CD4-positive, CD25-positive, alpha-beta regulatory T cell (primary cell): ENCODE measurements around the gene FGD3. TPM values are rescaled to one million over a fixed set of nuclear protein-coding genes. Genes with fewer than 3 reads are reported as not detected.
A peak's percentile ranks its signal among the peaks of the same experiment; 100 is the strongest.

Source experiments
- ATAC-seq, 2 donors: fragments of 150-1000 bp; cut with Tn5 transposase; one replicate each; pipeline ENCODE4 v1.10.0; 2021; ENCODE audit warnings: low read depth in 2 of 2, moderate number of reproducible peaks in 2 of 2, moderate library complexity in 1 of 2
- DNase-seq, 3 donors: peaks; one replicate each; pipeline versions ENCODE4 v3.0.0 to v3.0.0-alpha.2; 2012 to 2022; ENCODE audit warnings: mixed read lengths in 1 of 3
- H3K27ac ChIP-seq: one replicate; pipeline ENCODE4 v1.7.0; 2013; ENCODE audit warnings: mild to moderate bottlenecking, low read length; ENCODE audit not compliant: insufficient read depth, poor library complexity, severe bottlenecking
- H3K27me3 ChIP-seq: one replicate; pipeline ENCODE4 v1.7.0; 2013; ENCODE audit warnings: low read length; ENCODE audit not compliant: control insufficient read depth, insufficient read depth
- H3K36me3 ChIP-seq: one replicate; pipeline ENCODE4 v1.7.0; 2013; ENCODE audit warnings: mild to moderate bottlenecking, low read length, moderate library complexity; ENCODE audit not compliant: control insufficient read depth, insufficient read depth
- H3K4me1 ChIP-seq: 2 replicates; pipeline ENCODE4 v1.7.0; 2013; ENCODE audit warnings: mild to moderate bottlenecking, low read length; ENCODE audit not compliant: insufficient read depth, control insufficient read depth, poor library complexity, severe bottlenecking
- H3K4me3 ChIP-seq: one replicate; pipeline ENCODE4 v1.7.0; 2013; ENCODE audit warnings: low read depth, mild to moderate bottlenecking, low read length, moderate library complexity
- H3K9me3 ChIP-seq, 2 experiments: 1 replicate in 1 of 2; 2 replicates in 1 of 2; pipeline ENCODE4 v1.7.0; 2013; ENCODE audit warnings: low read length in 2 of 2, mild to moderate bottlenecking in 1 of 2, moderate library complexity in 1 of 2; ENCODE audit not compliant: control insufficient read depth in 2 of 2
- H3K27ac Mint-ChIP-seq, 3 donors: one replicate each; pipeline ENCODE4 v1.8.0; 2020 to 2022; ENCODE audit warnings: mild to moderate bottlenecking in 3 of 3, mixed read lengths in 3 of 3, moderate library complexity in 2 of 3
- H3K27me3 Mint-ChIP-seq: one replicate; pipeline ENCODE4 v1.8.0; 2022; ENCODE audit warnings: mild to moderate bottlenecking, mixed read lengths
- H3K36me3 Mint-ChIP-seq: one replicate; pipeline ENCODE4 v1.8.0; 2020; ENCODE audit warnings: mixed read lengths
- H3K4me1 Mint-ChIP-seq, 4 donors: one replicate each; pipeline ENCODE4 v1.8.0; 2020 to 2022; ENCODE audit warnings: mixed read lengths in 4 of 4, mild to moderate bottlenecking in 1 of 4
- H3K4me3 Mint-ChIP-seq, 4 donors: one replicate each; pipeline ENCODE4 v1.8.0; 2020 to 2022; ENCODE audit warnings: mild to moderate bottlenecking in 4 of 4, mixed read lengths in 4 of 4, moderate library complexity in 3 of 4
- H3K9me3 Mint-ChIP-seq, 7 donors: one replicate each; pipeline ENCODE4 v1.8.0; 2020 to 2022; ENCODE audit warnings: mixed read lengths in 7 of 7, mild to moderate bottlenecking in 3 of 7, moderate library complexity in 2 of 7
- polyA plus RNA-seq, 4 donors: library from polyadenylated mRNA; unstranded; fragments of 300-500 nt; fragmentation: Illumina TruSeq; gene quantifications; one replicate each; pipeline ENCODE4 v1.2.3, GENCODE V29; 2021
- total RNA-seq: library from RNA; stranded (reverse); gene quantifications from one replicate; pipeline ENCODE4 v1.2.3, GENCODE V29; 2022

Gene FGD3
- total and polyA plus RNA-seq, 5 donors from 2014 or later = 71.6 to 188 (median 98.1) TPM

DNA sequence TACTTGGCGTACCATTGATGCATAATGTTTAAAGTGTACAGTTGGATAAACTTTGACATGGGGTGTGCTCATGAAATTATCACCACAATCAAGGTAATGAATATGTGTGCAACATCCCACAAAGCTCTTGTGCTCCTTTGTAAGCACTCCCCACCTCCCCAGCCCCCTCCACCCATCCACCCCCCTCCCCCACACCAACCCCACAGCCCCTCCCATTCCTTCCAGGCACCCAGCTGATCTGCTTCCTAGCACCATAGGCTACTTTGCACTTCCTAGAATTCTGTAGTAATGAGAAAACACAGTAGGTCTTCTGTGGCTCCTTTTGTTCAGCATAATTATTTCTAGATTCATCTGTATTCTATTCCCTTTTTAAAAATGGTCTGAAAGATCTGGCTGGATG is 24.5 kb downstream of the FGD3 start:
- Histone ChIP-seq H3K4me3 (peak overlapping the region; percentile 74), H3K9me3 (no peaks in the 10 kb centered on the region), H3K27me3 (no peaks in the 10 kb centered on the region), H3K36me3 (peaks cover 49% of the 10 kb centered on the region), H3K4me1 (peaks cover 98% of the 10 kb centered on the region), H3K27ac (peak overlapping the region; percentile 44)
- peaks cover 4% of the 10 kb centered on the region for H3K27me3 Mint-ChIP-seq
- ATAC-seq (no peak), DNase-seq (no peak)
- peak overlapping the region; percentile 77 to 99 (median 98) for H3K27ac Mint-ChIP-seq
- H3K36me3 Mint-ChIP-seq = peaks cover 38% of the 10 kb centered on the region
- H3K9me3 Mint-ChIP-seq = no peaks in the 10 kb centered on the region
- peaks cover 29 to 99% (median 63%) of the 10 kb centered on the region in 4 donors for H3K4me1 Mint-ChIP-seq
- peak overlapping the region; percentile 65 to 96 (median 85) for H3K4me3 Mint-ChIP-seq

DNA sequence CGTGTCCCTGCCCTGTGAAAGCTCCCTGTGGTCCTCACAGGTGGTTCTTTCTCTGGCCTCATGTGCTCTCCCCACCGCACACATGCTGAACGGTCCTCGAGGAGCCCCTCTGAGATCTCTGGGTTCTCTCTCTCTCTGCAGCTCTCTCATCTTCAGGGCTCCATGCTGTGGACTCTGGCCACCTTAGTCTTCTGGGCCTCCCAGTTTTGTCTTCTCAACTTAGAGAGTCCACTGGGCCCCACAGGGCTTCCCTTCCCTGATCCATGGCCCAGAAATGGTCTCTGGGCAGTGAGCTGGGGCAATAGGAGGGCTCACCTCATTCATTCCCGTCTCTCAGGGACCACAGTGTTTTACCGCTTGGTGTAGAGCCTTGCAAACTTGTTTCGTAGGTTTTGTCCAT is 26.4 kb downstream of the FGD3 start:
- DNase-seq (no peak), ATAC-seq (no peak)
- no peaks in the 10 kb centered on the region for H3K27me3 Mint-ChIP-seq
- peak overlapping the region; percentile 26 for H3K4me3 ChIP-seq
- H3K36me3 ChIP-seq = peaks cover 59% of the 10 kb centered on the region
- no peaks in the 10 kb centered on the region for H3K27me3 ChIP-seq
- H3K4me3 Mint-ChIP-seq = peak overlapping the region in 3 of 4 donors; percentile 65 to 96 (median 78)
- peaks cover 93% of the 10 kb centered on the region for H3K4me1 ChIP-seq
- H3K27ac Mint-ChIP-seq = peak overlapping the region; percentile 81 to 85 (median 82)
- H3K36me3 Mint-ChIP-seq = peaks cover 37% of the 10 kb centered on the region
- peak overlapping the region; percentile 53 for H3K27ac ChIP-seq
- no peaks in the 10 kb centered on the region for H3K9me3 ChIP-seq
- no peaks in the 10 kb centered on the region for H3K9me3 Mint-ChIP-seq
- peaks cover 29 to 92% (median 67%) of the 10 kb centered on the region in 4 donors for H3K4me1 Mint-ChIP-seq

DNA sequence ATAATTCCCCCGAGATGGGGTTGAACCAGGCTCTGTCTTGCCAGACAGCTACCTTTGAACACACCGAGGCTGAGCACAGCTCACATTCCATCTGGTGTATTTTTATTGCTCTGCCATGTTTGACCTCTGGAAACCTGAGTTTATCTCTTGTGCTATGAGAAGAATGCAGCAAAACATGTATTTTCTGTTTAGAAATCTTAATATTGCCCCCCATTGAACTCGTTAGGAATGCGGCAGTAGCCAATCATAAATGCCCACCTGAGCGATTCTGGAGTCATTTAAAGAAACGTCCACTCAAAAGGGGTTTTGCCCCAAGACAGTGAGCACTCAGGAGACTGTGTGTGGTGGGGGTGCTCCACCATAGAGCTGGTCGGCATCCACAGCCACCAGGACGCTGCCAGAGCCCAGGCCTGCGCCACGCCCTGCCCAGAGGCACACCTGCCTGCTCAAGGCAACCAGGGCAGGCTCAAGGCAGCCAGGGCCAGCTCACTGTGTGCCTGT is 26.9 kb downstream of the FGD3 start:
- peaks cover 41% of the 10 kb centered on the region for H3K36me3 Mint-ChIP-seq
- H3K27me3 Mint-ChIP-seq = no peaks in the 10 kb centered on the region
- no peaks in the 10 kb centered on the region for H3K9me3 Mint-ChIP-seq
- Histone ChIP-seq H3K9me3 (no peaks in the 10 kb centered on the region), H3K4me1 (peaks cover 93% of the 10 kb centered on the region), H3K4me3 (peak overlapping the region; percentile 24), H3K27ac (peak overlapping the region; percentile 36), H3K36me3 (peaks cover 54% of the 10 kb centered on the region), H3K27me3 (no peaks in the 10 kb centered on the region)
- peak overlapping the region; percentile 81 to 91 (median 82) for H3K27ac Mint-ChIP-seq
- ATAC-seq (no peak), DNase-seq (no peak)
- peaks cover 33 to 92% (median 68%) of the 10 kb centered on the region in 4 donors for H3K4me1 Mint-ChIP-seq
- H3K4me3 Mint-ChIP-seq = peak overlapping the region; percentile 44 to 96 (median 72)

DNA sequence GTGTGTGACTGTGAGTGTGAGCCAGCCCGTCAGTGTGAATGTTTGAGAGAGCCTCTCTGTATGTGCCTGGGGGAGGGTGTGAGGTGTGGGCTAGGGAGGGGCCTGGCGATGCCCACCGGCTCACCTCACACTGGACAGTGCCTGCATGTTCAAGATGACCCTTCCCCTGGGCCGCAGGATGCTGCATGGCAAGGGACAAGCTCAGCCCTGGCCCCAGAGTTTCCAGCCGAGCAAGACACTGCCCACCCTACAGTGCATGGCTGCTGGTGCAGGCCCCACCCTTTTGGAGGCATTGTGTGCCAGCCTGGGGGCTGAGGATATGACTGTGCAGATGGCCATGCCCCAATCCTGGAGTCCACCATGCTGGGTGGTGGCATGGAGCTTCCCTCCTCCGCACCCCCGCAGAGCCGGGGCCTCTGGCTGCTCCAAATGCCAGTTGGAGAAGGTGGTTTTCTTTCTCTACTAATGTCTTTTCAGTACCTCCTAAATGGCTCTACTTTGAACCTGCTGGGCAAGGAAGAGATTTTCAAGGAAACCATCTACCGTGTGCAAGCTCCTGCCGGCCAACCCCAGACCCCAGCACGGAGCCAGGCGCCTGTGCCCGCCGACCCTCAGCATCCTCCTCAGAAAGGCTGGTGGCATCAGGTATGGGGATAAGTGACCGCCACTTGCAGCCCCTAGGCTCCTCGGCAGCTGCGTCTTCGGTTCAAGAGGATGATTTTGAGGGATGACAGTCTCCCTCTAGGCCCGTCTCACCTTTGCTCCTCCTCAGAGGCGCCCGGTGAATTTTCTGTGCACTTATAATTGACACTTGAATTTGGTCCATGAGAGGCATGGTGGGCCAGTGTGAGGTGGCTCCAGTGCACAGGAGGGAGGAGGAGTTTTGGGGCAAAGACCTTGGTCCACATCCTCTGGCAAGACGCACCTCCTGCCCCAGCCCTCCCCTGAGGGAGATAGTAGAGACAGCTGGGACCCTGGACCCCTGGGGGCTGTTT is 27.7 kb downstream of the FGD3 start:
- Histone ChIP-seq H3K36me3 (peaks cover 53% of the 10 kb centered on the region), H3K4me1 (peaks cover 93% of the 10 kb centered on the region), H3K27ac (peak overlapping the region; percentile 50), H3K9me3 (no peaks in the 10 kb centered on the region), H3K4me3 (no peak overlapping the region), H3K27me3 (no peaks in the 10 kb centered on the region)
- no peaks in the 10 kb centered on the region for H3K9me3 Mint-ChIP-seq
- DNase-seq (no peak), ATAC-seq (no peak)
- peaks cover 39 to 92% (median 69%) of the 10 kb centered on the region in 4 donors for H3K4me1 Mint-ChIP-seq
- peaks cover 46% of the 10 kb centered on the region for H3K36me3 Mint-ChIP-seq
- H3K27ac Mint-ChIP-seq = peak overlapping the region; percentile 81 to 92 (median 91)
- H3K27me3 Mint-ChIP-seq = no peaks in the 10 kb centered on the region
- H3K4me3 Mint-ChIP-seq = peak overlapping the region; percentile 36 to 96 (median 69)

DNA sequence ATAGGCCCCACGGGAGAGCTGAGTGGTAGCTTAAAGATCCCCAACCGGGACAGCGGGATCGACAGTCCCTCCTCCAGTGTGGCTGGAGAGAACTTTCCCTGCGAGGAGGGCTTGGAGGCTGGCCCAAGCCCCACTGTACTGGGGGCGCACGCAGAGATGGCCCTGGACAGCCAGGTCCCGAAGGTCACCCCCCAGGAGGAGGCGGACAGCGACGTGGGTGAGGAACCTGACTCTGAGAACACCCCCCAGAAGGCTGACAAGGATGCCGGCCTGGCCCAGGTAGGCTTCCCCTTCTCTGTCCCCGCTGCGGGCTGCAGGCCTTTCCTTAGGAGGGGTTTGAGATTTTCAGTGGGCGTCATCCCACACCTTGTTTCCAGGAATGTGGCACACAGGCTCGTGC is 29.1 kb downstream of the FGD3 start:
- H3K4me3 Mint-ChIP-seq = peak overlapping the region in 3 of 4 donors; percentile 43 to 78 (median 72)
- peaks cover 93% of the 10 kb centered on the region for H3K4me1 ChIP-seq
- peak overlapping the region in 2 of 3 donors; percentile 82 to 93 for H3K27ac Mint-ChIP-seq
- no peak for DNase-seq
- no peaks in the 10 kb centered on the region for H3K27me3 ChIP-seq
- H3K36me3 ChIP-seq = peaks cover 45% of the 10 kb centered on the region
- peaks cover 46% of the 10 kb centered on the region for H3K36me3 Mint-ChIP-seq
- ATAC-seq = no peak
- peaks cover 34 to 91% (median 67%) of the 10 kb centered on the region in 4 donors for H3K4me1 Mint-ChIP-seq
- peak overlapping the region; percentile 50 for H3K27ac ChIP-seq
- H3K9me3 Mint-ChIP-seq = no peaks in the 10 kb centered on the region
- H3K9me3 ChIP-seq = no peaks in the 10 kb centered on the region
- H3K27me3 Mint-ChIP-seq = no peaks in the 10 kb centered on the region
- H3K4me3 ChIP-seq = no peak overlapping the region

DNA sequence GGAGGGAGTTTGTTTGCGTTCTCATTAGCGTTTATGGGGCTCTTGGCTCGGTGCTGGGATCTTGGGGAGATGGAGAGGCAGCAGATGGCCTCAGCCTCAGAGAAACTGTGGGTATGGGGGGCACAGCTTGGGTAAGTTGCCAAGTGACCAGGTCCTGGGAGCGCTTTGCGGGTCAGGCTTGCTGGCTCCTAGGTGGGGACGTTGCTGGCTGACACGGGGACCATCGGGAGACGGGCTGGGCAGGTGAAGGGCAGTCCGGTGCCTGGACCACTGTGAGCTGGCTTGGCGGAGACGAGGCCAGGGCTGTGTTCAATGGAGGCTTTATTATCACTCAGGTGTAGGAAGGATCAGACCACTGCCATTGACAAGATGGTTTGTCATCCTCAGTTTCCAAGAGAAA is 30.0 kb downstream of the FGD3 start:
- DNase-seq (no peak), ATAC-seq (no peak)
- Histone ChIP-seq H3K27ac (peak overlapping the region; percentile 49), H3K36me3 (peaks cover 49% of the 10 kb centered on the region), H3K4me1 (peaks cover 94% of the 10 kb centered on the region), H3K9me3 (no peaks in the 10 kb centered on the region), H3K27me3 (no peaks in the 10 kb centered on the region), H3K4me3 (peak overlapping the region; percentile 43)
- peak overlapping the region; percentile 20 to 78 (median 66) for H3K4me3 Mint-ChIP-seq
- no peaks in the 10 kb centered on the region for H3K27me3 Mint-ChIP-seq
- H3K4me1 Mint-ChIP-seq = peaks cover 43 to 92% (median 72%) of the 10 kb centered on the region in 4 donors
- H3K27ac Mint-ChIP-seq = peak overlapping the region; percentile 82 to 96 (median 93)
- H3K36me3 Mint-ChIP-seq = peaks cover 53% of the 10 kb centered on the region
- H3K9me3 Mint-ChIP-seq = peaks cover 0 to 1% (median 0%) of the 10 kb centered on the region in 7 donors

DNA sequence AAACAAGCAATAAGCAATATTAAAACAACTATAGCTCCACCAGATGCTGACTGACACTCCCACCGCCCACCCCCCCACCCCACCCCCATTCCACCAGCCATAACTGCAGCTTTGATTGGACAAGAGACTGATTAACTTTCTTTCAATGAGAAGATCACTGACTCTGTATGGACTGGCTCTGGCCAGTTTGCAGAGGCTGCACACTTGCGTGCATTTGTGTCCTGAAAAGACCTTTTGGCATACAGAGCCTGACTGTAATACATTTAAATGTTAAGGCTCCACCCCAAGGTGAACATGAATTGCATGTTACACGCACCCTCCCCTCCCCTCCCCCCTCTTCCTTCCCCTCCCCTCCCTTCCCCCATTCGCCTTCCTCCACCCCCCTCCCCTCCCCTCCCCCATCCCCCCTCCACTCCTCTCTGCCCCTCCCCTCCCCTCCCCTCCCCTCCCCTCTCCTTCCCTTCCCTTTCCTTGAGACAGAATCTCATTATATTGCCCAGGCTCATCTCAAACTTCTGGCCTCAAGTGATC is 31.1 kb downstream of the FGD3 start:
- Histone ChIP-seq H3K27ac (peak overlapping the region; percentile 74), H3K9me3 (peaks cover under 1 to 3% of the 10 kb centered on the region in 2 experiments), H3K27me3 (no peaks in the 10 kb centered on the region), H3K4me1 (peaks cover 83% of the 10 kb centered on the region), H3K4me3 (peak overlapping the region; percentile 52), H3K36me3 (peaks cover 55% of the 10 kb centered on the region)
- peak overlapping the region; percentile 79 to 88 (median 81) for H3K4me3 Mint-ChIP-seq
- peaks cover 0 to 1% (median 0%) of the 10 kb centered on the region in 7 donors for H3K9me3 Mint-ChIP-seq
- DNase-seq (peak in 1 of 3 donors; percentile 62), ATAC-seq (peak in 1 of 2 donors; percentile 29)
- peaks cover 39 to 90% (median 65%) of the 10 kb centered on the region in 4 donors for H3K4me1 Mint-ChIP-seq
- H3K36me3 Mint-ChIP-seq = peaks cover 52% of the 10 kb centered on the region
- peak overlapping the region; percentile 87 to 91 (median 89) for H3K27ac Mint-ChIP-seq
- H3K27me3 Mint-ChIP-seq = no peaks in the 10 kb centered on the region
